Measurements from ENCODE around the gene KATNAL1. TPM values are rescaled to one million over a fixed set of nuclear protein-coding genes. Genes with fewer than 3 reads are reported as not detected.

The KATNAL1 gene
- total and polyA plus RNA-seq, 2 experiments from 2014 or later = 6.0 to 21.2 TPM

GRCh38 chr13:30253830-30254229 is 53.5 kb downstream of the KATNAL1 start:
- Histone ChIP-seq H3K9me3 (ENCODE audit: low read depth) (no peaks in the 10 kb centered on the region), H3K4me3 (no peak overlapping the region), H3K27ac (no peak overlapping the region), H3K27me3 (no peaks in the 10 kb centered on the region), H3K36me3 (no peaks in the 10 kb centered on the region), H3K4me1 (ENCODE audit: low read depth) (peaks cover 36% of the 10 kb centered on the region)
- DNase-seq (ENCODE audit: low read depth in 1 of 2, low spot score in 1 of 2) = no peak
- TF ChIP-seq CTCF (IDR thresholded peaks at IDR 0.05; ENCODE audit: low read depth, low read length) = no peak

GRCh38 chr13:30247406-30247805 is 59.9 kb downstream of the KATNAL1 start:
- no peaks in the 10 kb centered on the region for H3K9me3 ChIP-seq (ENCODE audit: low read depth)
- no peaks in the 10 kb centered on the region for H3K27me3 ChIP-seq
- no peaks in the 10 kb centered on the region for H3K4me1 ChIP-seq (ENCODE audit: low read depth)
- no peaks in the 10 kb centered on the region for H3K36me3 ChIP-seq
- no peak for DNase-seq (ENCODE audit: low read depth in 1 of 2, low spot score in 1 of 2)
- no peak overlapping the region for H3K27ac ChIP-seq
- no peak overlapping the region for H3K4me3 ChIP-seq
- TF ChIP-seq CTCF (IDR thresholded peaks at IDR 0.05; ENCODE audit: low read depth, low read length) = no peak

- Histone ChIP-seq H3K27me3 (no peaks in the 10 kb centered on the region), H3K36me3 (no peaks in the 10 kb centered on the region), H3K27ac (no peak overlapping the region), H3K9me3 (ENCODE audit: low read depth) (no peaks in the 10 kb centered on the region), H3K4me3 (no peak overlapping the region), H3K4me1 (ENCODE audit: low read depth) (no peaks in the 10 kb centered on the region)
- no peak for TF ChIP-seq CTCF (IDR thresholded peaks at IDR 0.05; ENCODE audit: low read depth, low read length)
- peak in 1 of 2 donors; percentile 48 for DNase-seq (ENCODE audit: low read depth in 1 of 2, low spot score in 1 of 2)
Observed at GRCh38 chr13:30241532-30241931, 65.8 kb downstream of the KATNAL1 start.

GRCh38 chr13:30240608-30241007 is 66.7 kb downstream of the KATNAL1 start:
- Histone ChIP-seq H3K27me3 (no peaks in the 10 kb centered on the region), H3K27ac (no peak overlapping the region), H3K4me3 (no peak overlapping the region), H3K9me3 (ENCODE audit: low read depth) (no peaks in the 10 kb centered on the region), H3K4me1 (ENCODE audit: low read depth) (no peaks in the 10 kb centered on the region), H3K36me3 (no peaks in the 10 kb centered on the region)
- DNase-seq (ENCODE audit: low read depth in 1 of 2, low spot score in 1 of 2) = no peak
- TF ChIP-seq CTCF (IDR thresholded peaks at IDR 0.05; ENCODE audit: low read depth, low read length) = no peak

GRCh38 chr13:30235216-30235615 is 72.1 kb downstream of the KATNAL1 start:
- DNase-seq (ENCODE audit: low read depth in 1 of 2, low spot score in 1 of 2) = peak in 1 of 2 donors; percentile 16
- TF ChIP-seq CTCF (IDR thresholded peaks at IDR 0.05; ENCODE audit: low read depth, low read length) = no peak
- H3K36me3 ChIP-seq = no peaks in the 10 kb centered on the region
- no peak overlapping the region for H3K4me3 ChIP-seq
- H3K27me3 ChIP-seq = no peaks in the 10 kb centered on the region
- no peak overlapping the region for H3K27ac ChIP-seq
- H3K4me1 ChIP-seq (ENCODE audit: low read depth) = no peaks in the 10 kb centered on the region
- H3K9me3 ChIP-seq (ENCODE audit: low read depth) = no peaks in the 10 kb centered on the region

Measured in cardiac muscle cell (in vitro differentiated cells and primary cell).